ENCODE measurements around the gene PHLDB1. TPM values are rescaled to one million over a fixed set of nuclear protein-coding genes. Genes with fewer than 3 reads are reported as not detected.

PHLDB1 gene
- total RNA-seq, 2 experiments from 2014 or later: 2.0 TPM

DNA sequence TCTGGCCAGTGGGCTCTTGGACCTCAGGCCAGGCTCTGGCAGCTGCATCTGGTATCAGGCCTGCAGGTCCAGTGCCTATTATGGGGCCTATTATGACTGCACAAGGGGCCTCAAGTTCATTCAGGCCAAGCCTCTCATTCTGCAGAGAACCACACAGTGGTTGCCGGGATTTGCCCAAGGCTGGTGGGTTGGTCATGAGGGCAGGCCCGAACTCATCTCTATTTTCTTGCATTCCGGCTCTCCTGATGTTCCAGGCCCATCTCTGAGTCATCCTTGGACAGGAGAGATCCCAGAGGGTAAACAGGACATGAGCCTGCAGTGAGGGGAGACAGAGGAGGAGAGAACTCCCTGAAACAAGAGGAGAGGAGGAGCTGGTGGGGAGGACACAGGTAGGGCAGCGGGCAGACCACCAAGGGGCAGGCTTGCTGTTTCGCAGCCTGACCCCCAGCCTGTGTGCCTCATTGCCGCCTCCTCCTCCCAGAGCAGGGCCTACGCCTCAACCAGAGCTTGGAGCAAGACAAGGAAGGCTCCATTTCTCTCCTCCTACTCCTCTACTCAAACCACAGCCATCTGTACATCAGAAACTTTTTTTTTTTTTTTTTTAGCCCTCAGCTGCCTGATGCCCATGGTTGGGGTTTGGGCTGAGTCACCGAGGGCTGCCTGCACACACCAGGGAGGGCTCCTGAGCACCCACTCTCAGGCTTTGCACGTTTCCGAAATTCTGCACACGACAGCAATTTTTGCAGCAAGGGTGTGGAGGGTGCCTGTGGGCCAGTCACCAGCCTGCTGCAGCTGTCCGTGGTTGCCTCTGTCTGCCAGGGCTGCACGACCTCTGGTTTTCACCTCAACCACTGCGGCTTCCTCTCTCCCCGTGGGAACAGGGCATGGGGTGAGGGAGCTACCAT lies 84.8 kb downstream of the PHLDB1 start:
- H3K27ac Mint-ChIP-seq: no peak overlapping the region
- CTCF ChIA-PET: interaction anchor here (0.5 to 5.6 kb wide), 10 partner anchors 13 to 342 kb away, joined by 3 to 49 read pairs (median 4); partner anchors contain the start of genes CXCR5, DDX6 and UPK2

DNA sequence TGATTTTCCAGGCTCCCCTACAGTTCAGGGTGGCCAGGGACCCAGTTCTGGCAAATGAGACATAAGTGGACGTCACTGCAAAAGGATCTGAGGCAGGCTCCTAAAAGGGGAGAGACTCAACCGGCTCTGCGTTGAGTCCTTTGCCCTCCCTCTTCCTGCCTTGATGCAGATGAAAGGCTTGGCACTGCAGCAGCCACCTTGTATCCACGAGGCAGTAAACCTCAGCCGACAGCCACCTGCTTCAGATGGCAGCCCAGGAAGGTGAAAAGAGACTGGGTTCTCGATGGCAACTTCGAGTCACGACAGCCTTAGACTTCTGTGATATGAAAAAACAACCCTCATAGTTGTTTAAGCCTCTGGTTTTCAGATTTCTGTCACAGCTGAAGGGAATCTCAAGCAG lies 86.8 kb downstream of the PHLDB1 start:
- Mint-ChIP-seq H3K27me3 (ENCODE audit: low read depth) (no peaks in the 10 kb centered on the region), H3K36me3 (ENCODE audit: low read depth) (no peaks in the 10 kb centered on the region), H3K4me3 (no peak overlapping the region), H3K4me1 (ENCODE audit: low read depth) (peaks cover 73% of the 10 kb centered on the region), H3K9me3 (no peaks in the 10 kb centered on the region), H3K27ac (no peak overlapping the region)
- CTCF ChIA-PET: interaction anchor here (1.0 kb wide), 1 partner anchor 212 kb away, joined by 4 read pairs; no protein-coding TSS in a partner anchor
- peak; percentile 30 for DNase-seq
- intact Hi-C loops (cut with micrococcal nuclease): loop anchor here (5.0 kb wide), 1 partner anchor 408 kb away; the partner anchor contains the start of gene DPAGT1

More for the DNA sequence above, 84.8 kb downstream of the PHLDB1 start:
- H3K27me3 Mint-ChIP-seq (ENCODE audit: low read depth): no peaks in the 10 kb centered on the region
- DNase-seq: peak; percentile 63
- peaks cover 63% of the 10 kb centered on the region for H3K4me1 Mint-ChIP-seq (ENCODE audit: low read depth)
- H3K36me3 Mint-ChIP-seq (ENCODE audit: low read depth): no peaks in the 10 kb centered on the region
- intact Hi-C loops (cut with micrococcal nuclease): loop anchor here (5.0 kb wide), 1 partner anchor 410 kb away; the partner anchor contains the start of gene DPAGT1
- H3K4me3 Mint-ChIP-seq: no peak overlapping the region
- no peaks in the 10 kb centered on the region for H3K9me3 Mint-ChIP-seq

DNA sequence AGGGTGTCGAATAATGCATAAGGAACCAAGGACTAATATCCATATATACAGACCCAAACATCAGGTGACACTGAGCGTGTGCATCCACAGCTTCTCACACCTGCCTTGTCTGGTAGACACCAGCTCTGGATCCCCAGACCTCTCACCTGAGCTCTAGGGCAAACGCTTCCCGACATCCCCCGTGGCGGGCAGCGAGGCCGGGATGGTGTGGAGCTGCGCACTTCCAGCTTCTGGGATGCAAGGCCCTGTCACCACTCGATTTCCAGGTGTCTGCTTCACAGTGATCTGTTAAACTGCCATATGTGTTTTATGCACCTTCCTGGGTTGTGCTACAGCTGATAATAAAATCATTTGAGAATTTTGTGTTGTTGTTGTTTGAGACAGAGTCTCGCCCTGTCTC lies 87.4 kb downstream of the PHLDB1 start:
- Mint-ChIP-seq H3K27me3 (ENCODE audit: low read depth) (no peaks in the 10 kb centered on the region), H3K36me3 (ENCODE audit: low read depth) (no peaks in the 10 kb centered on the region), H3K27ac (no peak overlapping the region), H3K9me3 (no peaks in the 10 kb centered on the region), H3K4me3 (no peak overlapping the region), H3K4me1 (ENCODE audit: low read depth) (peaks cover 79% of the 10 kb centered on the region)
- no peak for DNase-seq
- CTCF ChIA-PET: interaction anchor here (0.8 to 1.1 kb wide), 2 partner anchors 95 to 256 kb away, joined by 3 to 6 read pairs; no protein-coding TSS in a partner anchor
- intact Hi-C loops (cut with micrococcal nuclease): loop anchor here (1.0 to 5.0 kb wide), 2 partner anchors 11 to 408 kb away; partner anchors contain the start of gene DPAGT1

DNA sequence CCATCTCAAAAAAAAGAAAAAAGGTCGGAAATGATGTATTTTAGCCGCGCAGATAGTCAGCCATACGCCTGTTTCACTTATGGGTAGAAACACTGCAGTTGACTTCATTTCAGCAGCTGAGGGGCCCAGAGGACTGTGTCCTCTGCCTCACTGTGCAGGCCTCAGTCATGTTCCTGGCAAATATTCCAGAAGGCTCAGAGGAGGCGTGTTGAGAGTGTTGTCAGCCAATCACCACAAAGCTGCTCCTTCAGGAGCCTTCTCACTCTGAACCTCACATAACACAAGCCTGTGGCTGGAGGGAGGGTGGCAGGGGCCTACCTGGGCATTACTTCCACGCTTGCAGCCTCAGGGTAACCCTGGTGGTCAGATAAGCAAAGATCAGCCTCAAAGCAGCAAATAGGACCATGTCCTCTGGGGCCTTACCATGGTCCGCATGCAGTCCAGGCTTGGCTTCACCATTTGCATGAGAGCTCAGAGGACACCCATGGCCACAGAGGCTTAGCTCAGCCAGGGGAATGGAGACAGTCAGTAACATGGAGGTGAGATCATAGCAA lies 89.3 kb downstream of the PHLDB1 start:
- Mint-ChIP-seq H3K9me3 (peaks cover 6% of the 10 kb centered on the region), H3K27ac (no peak overlapping the region), H3K4me3 (no peak overlapping the region), H3K27me3 (ENCODE audit: low read depth) (no peaks in the 10 kb centered on the region), H3K36me3 (ENCODE audit: low read depth) (peaks cover 3% of the 10 kb centered on the region), H3K4me1 (ENCODE audit: low read depth) (peaks cover 71% of the 10 kb centered on the region)
- DNase-seq: no peak
- CTCF ChIA-PET: interaction anchor here (0.6 to 1.7 kb wide), 4 partner anchors 9 to 199 kb away, joined by 3 to 8 read pairs (median 4); no protein-coding TSS in a partner anchor
- intact Hi-C loops (cut with micrococcal nuclease): no loop called here

DNA sequence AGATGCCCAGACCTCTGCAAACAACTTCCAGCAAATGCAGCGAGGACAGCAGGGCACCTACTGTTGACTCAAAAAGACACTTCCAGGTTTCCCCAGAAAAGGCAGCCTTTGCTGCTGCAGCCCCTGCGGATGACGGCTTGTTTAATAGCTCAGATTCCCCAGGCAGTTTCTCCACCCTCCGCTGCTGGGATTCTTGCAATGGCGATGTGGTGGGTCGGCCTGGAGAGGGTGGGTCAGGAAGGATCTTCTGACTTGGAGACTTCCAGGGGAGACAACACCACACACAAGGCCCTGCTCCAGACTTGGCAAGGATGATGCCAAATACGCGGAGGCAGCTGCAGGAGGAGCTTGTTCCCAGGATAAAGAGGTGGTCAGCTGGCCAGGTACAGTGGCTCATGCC lies 89.9 kb downstream of the PHLDB1 start:
- no peaks in the 10 kb centered on the region for H3K27me3 Mint-ChIP-seq (ENCODE audit: low read depth)
- DNase-seq: no peak
- H3K36me3 Mint-ChIP-seq (ENCODE audit: low read depth): peaks cover 3% of the 10 kb centered on the region
- peaks cover 6% of the 10 kb centered on the region for H3K9me3 Mint-ChIP-seq
- peaks cover 65% of the 10 kb centered on the region for H3K4me1 Mint-ChIP-seq (ENCODE audit: low read depth)
- H3K4me3 Mint-ChIP-seq: no peak overlapping the region
- CTCF ChIA-PET: interaction anchor here (0.9 to 1.7 kb wide), 2 partner anchors 9 to 89 kb away, joined by 4 to 8 read pairs; no protein-coding TSS in a partner anchor
- H3K27ac Mint-ChIP-seq: no peak overlapping the region
- intact Hi-C loops (cut with micrococcal nuclease): no loop called here

DNA sequence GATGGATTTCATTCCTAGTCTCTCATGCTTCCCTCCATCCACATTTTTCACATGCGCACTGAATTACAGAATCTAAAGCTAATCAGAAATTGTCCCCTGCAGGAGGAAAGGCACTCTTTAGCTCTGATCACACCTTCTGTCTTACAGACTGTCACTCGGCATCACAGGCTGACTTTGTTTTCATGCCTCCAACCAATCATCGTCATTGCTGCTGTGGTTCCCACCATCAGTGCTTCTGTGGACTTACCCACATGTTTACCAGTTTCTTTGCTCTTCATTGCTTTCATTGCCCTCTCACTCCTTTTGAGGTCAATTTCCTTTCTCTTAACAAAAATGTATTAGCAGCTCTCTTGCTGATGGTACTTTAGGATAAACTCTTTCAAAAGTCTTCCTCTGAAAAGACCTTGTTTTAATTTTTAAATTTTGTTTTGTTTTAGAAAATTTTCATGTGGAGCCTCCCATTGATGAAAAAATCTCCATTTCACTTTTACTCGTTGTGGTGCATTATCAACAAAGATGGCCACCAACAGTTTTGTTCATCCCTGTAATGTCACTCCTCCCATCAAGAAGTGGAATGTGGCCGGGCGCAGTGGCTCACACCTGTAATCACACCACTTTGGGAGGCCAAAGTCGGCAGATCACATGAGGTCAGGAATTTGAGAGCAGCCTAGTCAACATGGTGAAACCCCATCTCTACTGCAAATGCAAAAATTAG lies 92.2 kb downstream of the PHLDB1 start:
- no peak overlapping the region for H3K4me3 Mint-ChIP-seq
- DNase-seq: peak; percentile 64
- no peaks in the 10 kb centered on the region for H3K27me3 Mint-ChIP-seq (ENCODE audit: low read depth)
- intact Hi-C loops (cut with micrococcal nuclease): no loop called here
- H3K27ac Mint-ChIP-seq: peak overlapping the region; percentile 63
- H3K36me3 Mint-ChIP-seq (ENCODE audit: low read depth): peaks cover 3% of the 10 kb centered on the region
- CTCF ChIA-PET: interaction anchor here (0.6 to 2.1 kb wide), 4 partner anchors 9 to 192 kb away, joined by 3 to 10 read pairs (median 3); no protein-coding TSS in a partner anchor
- peaks cover 6% of the 10 kb centered on the region for H3K9me3 Mint-ChIP-seq
- H3K4me1 Mint-ChIP-seq (ENCODE audit: low read depth): peaks cover 59% of the 10 kb centered on the region

DNA sequence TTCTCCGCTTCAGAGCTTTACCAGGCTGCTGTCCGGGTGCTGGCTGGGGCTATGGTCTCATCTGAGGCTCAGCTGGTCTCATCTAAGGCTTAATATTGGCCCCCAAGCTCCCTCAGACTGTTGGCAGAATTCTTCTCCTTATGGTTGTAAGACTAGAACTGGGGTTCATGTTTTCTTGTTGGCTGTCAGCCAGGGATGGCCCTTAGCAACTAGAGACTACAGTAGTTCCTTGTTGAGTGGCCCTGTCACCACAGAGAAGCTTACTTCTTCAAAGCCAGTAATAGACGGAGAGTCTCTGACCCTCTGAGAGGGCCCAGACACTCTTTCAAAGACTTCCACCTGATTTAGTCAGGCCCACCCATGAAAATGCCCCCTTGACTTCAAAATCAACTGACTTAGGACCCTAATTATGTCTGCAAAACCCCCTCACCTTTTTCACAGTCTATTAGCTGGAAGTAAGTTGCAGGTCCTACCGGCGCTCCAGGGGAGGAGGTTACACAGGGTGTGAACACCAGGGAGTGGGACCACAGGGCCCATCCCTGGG lies 96.2 kb downstream of the PHLDB1 start:
- Mint-ChIP-seq H3K4me3 (no peak overlapping the region), H3K4me1 (ENCODE audit: low read depth) (peaks cover 46% of the 10 kb centered on the region), H3K27ac (no peak overlapping the region), H3K27me3 (ENCODE audit: low read depth) (no peaks in the 10 kb centered on the region), H3K36me3 (ENCODE audit: low read depth) (peaks cover 3% of the 10 kb centered on the region), H3K9me3 (peaks cover 6% of the 10 kb centered on the region)
- no peak for DNase-seq
- intact Hi-C loops (cut with micrococcal nuclease): no loop called here
- CTCF ChIA-PET: interaction anchor here (1.1 kb wide), 1 partner anchor 14 kb away, joined by 3 read pairs; no protein-coding TSS in a partner anchor

DNA sequence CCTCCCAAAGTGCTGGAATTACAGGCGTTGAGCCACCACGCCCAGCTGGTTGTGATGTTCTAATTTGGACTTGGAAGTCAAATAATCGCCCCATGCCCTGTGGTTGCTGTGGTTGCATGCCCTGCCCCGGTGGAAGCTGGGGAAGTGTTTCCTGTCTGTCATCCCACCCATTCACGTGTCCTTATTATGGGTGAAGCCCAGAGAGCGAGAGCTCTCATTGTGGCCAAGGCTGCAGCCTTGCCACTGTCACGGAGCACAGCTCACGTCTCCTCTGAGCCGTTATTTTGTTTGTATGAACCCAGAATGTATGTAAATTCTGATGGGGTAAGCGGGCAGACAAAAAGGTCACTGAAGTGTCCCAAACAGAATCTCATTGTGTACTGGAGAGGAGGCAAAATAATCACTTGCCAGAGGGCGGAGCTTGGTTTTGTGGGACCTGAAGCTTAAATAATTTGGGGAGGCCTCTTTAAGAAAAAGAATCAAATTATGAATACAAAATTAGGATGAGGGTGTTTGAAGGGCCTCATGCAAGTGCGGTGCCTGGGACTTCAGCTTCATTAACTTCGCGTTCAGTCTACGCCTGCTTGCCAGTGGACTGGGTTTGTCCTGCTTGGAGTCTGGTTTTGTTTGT lies 97.8 kb downstream of the PHLDB1 start:
- peak; percentile 69 for DNase-seq
- Mint-ChIP-seq H3K9me3 (peaks cover 3% of the 10 kb centered on the region), H3K36me3 (ENCODE audit: low read depth) (peaks cover 3% of the 10 kb centered on the region), H3K27me3 (ENCODE audit: low read depth) (no peaks in the 10 kb centered on the region), H3K4me1 (ENCODE audit: low read depth) (peaks cover 30% of the 10 kb centered on the region), H3K27ac (peak overlapping the region; percentile 0), H3K4me3 (peak overlapping the region; percentile 3)
- intact Hi-C loops (cut with micrococcal nuclease): loop anchor here (1.0 kb wide), 1 partner anchor 10 kb away; no protein-coding TSS in a partner anchor
- CTCF ChIA-PET: interaction anchor here (0.5 to 1.6 kb wide), 9 partner anchors 13 to 721 kb away, joined by 3 to 11 read pairs (median 3); no protein-coding TSS in a partner anchor

DNA sequence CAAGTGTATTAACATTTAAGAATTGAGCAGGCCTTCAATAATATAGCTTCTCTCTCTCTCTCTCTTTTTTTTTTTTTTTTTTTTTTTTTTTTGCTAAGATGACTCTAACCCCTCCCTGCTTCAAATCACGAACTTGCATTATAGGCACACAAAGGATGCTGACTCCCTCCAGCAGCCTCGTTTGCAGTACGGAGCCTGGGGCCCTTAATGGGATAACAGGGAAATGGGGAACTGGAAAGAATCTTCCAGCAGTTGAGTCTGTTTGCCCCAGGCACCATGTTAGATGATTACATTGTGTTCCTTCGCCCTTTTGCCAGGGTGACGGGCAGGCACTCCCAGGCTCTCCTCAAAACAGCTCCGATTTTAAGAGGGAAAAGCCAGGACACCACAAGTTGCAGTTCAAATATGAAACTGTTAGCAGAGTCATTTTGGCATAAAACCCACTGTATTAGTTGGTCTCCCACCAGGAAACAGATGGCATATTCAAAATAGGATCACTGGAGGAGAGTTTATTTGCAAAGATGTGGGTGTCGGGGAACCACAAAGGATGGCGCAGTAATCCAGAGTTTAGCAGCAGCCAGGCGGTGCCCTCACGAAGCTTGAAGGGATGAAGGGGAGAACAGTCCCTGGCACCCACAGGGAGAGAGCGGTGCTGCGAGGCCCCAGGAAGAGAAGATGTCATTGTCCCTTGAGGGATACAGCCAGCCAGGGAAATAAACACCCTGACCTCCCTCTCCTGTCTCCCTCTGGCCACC lies 98.6 kb downstream of the PHLDB1 start:
- H3K4me3 Mint-ChIP-seq: no peak overlapping the region
- no peak overlapping the region for H3K27ac Mint-ChIP-seq
- intact Hi-C loops (cut with micrococcal nuclease): loop anchor here (1.0 kb wide), 1 partner anchor 11 kb away; no protein-coding TSS in a partner anchor

DNA sequence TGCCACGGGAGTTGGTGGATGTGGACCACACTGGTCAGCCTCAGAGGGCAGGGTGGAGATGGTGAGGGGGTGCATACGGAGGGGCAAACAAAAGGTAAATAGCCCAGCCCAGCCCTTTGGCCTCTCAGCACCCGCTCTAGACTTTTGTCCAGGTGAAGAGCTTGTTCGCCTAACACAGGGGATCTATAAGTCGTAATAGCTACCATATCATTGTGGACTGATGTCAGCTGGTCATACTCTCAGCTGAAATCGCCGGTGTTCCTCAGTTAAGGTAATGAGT lies 99.1 kb downstream of the PHLDB1 start:
- Mint-ChIP-seq H3K27me3 (ENCODE audit: low read depth) (no peaks in the 10 kb centered on the region), H3K36me3 (ENCODE audit: low read depth) (no peaks in the 10 kb centered on the region), H3K4me3 (no peak overlapping the region), H3K9me3 (no peaks in the 10 kb centered on the region), H3K27ac (no peak overlapping the region), H3K4me1 (ENCODE audit: low read depth) (peaks cover 28% of the 10 kb centered on the region)
- CTCF ChIA-PET: interaction anchor here (1.0 kb wide), 1 partner anchor 17 kb away, joined by 3 read pairs; no protein-coding TSS in a partner anchor
- intact Hi-C loops (cut with micrococcal nuclease): no loop called here
- DNase-seq: no peak

More for the DNA sequence above, 98.6 kb downstream of the PHLDB1 start:
- no peak for DNase-seq
- no peaks in the 10 kb centered on the region for H3K27me3 Mint-ChIP-seq (ENCODE audit: low read depth)
- H3K4me1 Mint-ChIP-seq (ENCODE audit: low read depth): peaks cover 28% of the 10 kb centered on the region
- H3K36me3 Mint-ChIP-seq (ENCODE audit: low read depth): no peaks in the 10 kb centered on the region
- H3K9me3 Mint-ChIP-seq: no peaks in the 10 kb centered on the region
- CTCF ChIA-PET: interaction anchor here (0.5 to 1.6 kb wide), 9 partner anchors 14 to 721 kb away, joined by 3 to 11 read pairs (median 3); no protein-coding TSS in a partner anchor

Data from activated naive CD4-positive, alpha-beta T cell treated with anti-CD3 and anti-CD28 coated beads for 36 hours (primary cell).